GM19193 (cell line): ENCODE measurements around the gene CENPM.

Experiments used
- POLR2A ChIP-seq: IDR thresholded peaks from 4 replicates; pipeline ENCODE4 v1.6.1; 2011; ENCODE audit not compliant: insufficient read depth, insufficient read length; ENCODE audit errors: extremely low read depth

The CENPM gene

DNA sequence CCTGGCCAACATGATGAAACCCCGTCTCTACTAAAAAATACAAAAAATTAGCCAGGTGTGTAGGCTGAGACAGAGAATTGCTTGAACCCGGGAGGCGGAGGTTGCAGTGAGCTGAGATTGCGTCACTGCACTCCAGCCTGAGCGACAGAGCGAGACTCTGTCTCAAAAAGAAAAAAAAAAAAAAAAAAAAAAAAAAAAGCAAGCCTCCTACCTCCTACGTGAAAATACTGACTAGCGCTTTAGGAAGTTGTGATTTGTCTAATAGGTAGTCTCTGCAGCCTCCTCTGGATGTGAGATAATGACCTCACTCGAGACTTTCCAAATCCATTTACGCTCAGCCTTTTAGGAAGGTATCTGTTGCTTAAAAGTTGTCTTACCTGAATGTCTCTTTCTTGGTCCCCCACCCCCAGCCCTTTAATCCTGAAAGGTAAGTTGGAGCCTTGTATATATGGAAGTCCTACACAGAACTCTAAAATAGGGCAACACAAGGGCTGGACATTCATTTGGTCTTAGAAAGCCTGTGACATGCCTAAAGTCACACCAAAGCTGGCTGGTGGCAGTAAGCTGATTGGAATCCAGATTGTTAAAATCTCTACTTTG lies 27.8 kb upstream of the CENPM start:
- no peak for TF ChIP-seq POLR2A

DNA sequence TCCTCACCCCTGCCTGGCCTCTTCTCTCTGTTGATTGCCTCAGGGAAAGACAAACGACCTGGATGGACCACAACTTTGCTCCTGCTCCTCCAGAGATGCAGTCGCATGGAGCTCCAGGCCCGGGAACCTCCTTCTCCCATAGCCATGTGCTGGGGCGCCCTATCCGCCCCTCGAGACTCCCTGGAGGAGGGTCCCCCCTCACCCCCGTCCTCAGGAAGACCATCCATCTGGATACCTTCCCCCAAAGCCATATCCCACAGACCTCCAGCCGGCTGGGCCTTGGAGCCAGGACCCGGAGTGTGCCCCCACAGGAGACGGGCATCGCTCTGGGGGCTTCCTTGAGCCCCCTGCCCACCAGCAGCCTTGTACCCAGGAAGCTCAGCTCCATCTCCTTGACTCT lies 24.5 kb upstream of the CENPM start:
- no peak for TF ChIP-seq POLR2A

DNA sequence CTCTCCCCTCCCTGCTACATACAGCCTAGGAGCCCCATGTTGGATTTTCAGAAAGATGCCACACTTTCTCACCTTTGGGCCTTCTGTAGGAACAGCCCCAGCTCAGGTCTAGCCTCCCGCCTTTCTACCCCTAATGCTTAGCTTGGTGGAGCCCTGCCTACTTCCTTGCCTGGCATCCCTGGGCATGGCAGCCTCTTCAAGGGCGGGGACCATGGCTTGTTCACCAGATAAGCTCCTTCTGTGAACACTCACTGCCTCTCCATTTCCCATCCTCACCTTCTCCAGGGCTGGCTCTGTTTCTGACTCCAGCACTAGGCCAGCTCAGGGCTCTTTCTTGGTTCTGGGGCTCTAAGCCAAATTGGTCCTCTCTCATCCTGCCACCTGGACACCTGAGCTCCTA lies 23.6 kb upstream of the CENPM start:
- no peak for TF ChIP-seq POLR2A

DNA sequence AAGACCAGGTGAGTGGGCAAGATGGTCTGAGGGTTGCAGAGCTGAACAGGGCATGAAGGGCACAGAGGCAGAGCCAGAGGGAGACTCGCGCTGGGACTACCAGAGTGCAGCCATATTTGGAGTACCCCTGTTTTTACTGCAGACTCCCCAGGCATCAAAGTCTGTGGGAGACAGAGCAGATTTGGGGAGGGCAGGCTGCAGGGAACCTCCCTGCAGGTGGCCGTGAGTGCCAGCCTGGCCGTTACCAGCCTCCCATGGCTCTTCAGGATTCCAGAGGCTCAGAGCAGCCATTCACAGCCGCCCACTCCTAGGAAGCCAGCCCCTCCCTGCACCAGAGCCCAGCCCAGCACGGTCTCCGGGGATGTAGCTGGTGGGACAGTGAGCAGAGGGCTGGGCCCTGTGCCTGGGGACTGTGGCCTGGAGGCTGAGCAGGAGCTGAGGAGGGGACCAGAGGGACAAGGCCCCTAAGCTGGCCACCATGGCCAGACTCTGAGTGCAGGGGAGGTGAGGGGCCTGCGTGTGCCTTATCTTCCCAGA lies 22.2 kb upstream of the CENPM start, which contains the start of gene SEPTIN3:
Gene SEPTIN3, plus strand, starts transcription at position 334 of the 537 bp plus-strand sequence. CDS start 2,050 bp downstream, outside the sequence.
- no peak for TF ChIP-seq POLR2A

DNA sequence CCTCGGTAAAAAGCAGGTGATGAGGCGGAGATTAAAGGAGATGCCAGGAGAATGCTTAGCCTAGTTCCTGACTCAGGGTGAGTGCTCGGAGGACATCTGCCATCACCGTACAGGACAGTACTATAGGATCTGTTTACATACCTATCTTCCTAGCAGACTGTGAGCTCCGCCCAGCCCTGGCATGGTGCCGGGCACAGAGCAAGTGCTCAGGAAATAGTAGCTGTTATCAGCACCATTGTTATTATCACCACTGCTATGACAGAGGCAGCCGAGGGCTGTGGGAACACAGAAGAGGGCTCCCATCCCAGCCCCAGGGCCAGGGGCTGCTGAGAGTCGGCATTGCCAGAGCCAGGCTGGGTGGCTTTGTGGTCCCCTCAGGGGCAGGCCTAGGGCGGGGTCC lies 21.6 kb upstream of the CENPM start:
- no peak for TF ChIP-seq POLR2A

DNA sequence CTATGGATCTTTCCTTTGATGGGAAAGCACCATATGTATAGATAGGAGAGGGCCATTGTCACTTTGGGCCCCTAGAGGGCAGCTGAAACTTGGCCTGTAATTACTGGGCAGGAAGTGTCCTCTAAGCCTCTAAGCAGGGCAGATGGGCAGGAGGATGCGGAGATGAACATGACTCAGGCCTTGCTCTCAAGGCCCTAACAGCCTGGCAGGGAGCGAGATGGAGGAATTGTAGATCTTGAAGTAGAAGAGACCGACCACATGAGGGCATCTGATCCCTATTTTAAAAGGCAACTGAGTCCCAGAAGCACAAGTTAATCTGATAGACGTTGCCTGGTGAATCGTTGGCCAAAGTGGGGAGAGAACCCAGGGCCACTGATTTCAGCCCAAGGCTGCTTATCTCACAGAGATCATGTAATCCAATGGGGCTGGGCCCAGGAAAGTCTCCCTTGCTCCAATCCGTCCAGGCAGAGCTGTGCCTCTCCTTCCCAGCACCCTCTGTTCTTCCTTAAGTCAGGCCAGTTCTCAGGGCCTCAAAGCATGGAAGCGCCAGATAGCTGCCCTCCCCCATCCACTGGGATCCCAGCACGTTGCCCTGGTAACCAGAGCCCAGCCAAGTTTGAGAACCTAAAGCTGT lies 19.8 kb upstream of the CENPM start:
- no peak for TF ChIP-seq POLR2A

DNA sequence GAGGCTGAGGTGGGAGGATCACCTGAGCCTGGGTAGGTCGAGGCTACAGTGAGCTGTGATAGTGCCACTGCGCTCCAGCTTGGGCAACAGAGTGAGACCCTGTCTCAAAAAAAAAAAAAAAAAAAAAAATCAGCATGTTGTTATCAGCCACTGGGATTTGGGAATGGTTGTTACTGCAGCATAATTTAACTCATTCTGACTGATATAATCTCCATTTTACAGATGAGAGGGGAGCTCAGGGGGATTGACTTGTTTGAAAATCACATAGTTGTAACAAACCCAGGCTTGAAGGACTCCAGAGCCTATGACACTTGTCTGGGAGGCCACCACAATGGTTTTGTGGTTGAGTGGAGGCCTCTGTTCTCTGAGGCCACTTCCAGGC lies 19.3 kb upstream of the CENPM start:
- TF ChIP-seq POLR2A: no peak

DNA sequence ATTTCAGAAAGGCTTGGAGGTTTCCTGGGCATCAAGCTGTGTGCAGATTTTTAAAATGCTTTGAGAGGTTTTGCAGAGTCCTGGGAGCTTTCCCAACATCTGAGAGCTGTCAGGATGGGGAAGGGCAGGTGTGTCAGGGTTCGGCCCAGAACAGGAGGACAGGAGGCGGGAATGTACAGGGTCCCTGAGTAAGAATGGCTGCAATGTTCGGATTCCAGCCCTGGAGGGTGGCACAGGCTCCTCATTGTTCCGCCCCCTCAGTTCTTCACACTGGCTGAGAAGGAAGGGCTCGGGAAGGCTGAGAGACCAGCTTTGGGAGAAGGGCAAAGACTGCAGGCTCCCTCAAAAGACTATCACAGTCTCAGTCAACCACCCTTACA lies 17.1 kb upstream of the CENPM start:
- TF ChIP-seq POLR2A: no peak

DNA sequence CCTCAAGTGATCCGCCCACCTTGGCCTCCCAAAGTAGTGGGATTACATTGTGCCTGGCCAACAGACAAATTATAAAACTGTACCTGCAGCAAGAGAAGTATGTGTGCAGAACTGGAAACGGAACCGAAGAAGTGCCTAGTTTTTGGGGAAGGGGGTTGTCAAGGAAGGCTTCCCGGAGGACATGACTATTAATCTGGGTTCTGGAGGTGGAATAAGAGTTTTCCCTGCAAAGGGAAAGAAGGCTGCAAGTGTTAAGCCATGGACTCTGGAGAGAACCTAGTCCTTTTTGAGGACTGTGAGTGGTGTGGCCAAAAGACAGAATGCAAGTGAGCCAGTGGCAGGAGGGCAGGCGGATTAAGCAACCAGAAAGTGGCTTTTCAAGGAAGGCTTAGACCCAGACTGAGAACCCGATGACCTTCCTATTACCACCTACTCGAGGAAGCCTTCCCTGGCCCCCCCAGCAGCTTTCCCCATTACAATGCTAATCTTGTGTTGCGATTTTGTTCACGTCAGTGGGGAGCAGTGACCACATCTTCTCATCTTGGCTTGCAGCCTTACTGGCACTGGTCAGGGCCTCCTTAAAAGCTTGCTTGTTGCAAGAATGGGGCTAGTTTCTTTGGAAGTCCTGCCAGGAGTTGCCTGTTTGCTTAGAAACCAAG lies 16.6 kb upstream of the CENPM start:
- no peak for TF ChIP-seq POLR2A

DNA sequence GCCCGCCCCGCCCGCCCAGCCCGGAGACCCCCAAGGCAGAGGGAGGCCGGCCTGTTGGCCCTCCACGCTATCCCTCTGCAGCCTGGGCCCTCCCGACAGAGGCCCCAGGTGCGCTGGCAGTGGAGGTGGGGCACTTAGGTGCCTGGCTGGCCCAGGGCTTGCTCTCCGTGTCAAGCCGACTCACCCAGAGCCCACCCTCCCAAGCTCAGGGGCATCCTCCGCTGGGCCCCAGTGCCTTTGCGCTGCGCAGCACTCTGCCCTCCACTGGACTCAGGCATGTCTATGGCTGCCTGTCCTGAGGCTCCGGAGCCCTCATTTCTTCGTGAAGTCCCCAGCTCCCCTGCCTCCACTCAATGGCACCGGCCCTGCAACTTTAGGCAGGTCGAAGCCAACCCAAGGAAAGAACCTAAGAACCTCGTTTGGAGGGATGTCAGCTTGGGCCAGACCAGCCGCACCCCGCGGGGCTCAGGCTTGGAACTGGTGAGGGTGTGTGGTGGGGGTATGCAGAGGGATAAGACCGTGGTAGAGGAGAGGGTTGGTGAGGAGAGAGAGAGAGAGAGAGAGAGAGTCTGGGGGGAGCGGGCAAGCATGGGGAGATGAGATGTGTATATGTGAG lies 11.1 kb upstream of the CENPM start:
- no peak for TF ChIP-seq POLR2A

DNA sequence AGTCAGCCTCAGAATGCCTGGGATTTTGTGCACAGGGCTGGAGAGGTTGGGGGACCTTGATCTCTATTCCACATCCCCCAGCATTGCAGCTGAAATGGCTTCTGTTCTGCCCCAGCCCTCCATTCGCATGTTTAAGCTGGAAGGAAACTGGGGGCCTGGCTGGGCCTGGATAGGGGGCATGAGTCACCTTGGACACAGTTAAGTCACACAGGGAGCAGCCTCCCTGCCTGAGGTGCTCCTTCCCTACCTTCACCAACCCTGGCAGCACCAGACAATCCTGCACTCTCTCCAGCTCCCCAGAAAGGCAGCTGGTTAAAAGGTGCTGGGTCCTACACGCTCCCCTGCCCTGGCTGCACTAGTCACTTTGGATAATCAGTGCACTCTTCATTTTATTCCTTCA lies 5.8 kb upstream of the CENPM start:
- TF ChIP-seq POLR2A: no peak

DNA sequence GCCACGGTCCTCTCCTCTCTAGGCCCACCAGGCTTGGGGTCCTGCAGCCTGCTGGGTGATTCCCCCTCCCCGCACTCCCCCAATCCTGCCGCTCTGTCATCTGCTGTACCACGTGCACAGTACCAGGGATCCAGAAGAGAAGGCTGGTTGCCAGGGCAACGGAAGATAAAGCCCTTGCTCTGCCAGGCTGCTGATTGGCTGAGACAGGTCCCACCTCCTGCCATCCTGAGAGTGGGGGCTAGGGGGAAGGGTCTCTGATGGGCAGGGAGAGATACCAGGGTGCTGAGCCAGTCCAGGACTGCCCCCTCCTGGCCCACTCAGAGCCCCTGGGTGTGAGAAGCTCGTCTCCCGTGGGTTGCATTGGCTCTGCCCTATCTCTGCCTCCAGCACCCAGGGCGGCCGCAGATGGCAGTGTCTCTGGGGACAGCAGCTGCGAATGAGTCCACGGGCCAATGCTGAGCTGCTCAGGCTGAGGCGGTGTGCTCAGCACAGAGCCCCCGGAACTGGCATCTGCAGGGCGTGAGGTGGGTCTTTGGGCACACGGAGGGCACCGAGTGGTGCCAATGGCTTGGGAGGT lies 5.0 kb upstream of the CENPM start, which contains the start of gene SMIM45:
Gene SMIM45, plus strand, starts transcription at position 253 of the 577 bp plus-strand sequence.
- TF ChIP-seq POLR2A: no peak

DNA sequence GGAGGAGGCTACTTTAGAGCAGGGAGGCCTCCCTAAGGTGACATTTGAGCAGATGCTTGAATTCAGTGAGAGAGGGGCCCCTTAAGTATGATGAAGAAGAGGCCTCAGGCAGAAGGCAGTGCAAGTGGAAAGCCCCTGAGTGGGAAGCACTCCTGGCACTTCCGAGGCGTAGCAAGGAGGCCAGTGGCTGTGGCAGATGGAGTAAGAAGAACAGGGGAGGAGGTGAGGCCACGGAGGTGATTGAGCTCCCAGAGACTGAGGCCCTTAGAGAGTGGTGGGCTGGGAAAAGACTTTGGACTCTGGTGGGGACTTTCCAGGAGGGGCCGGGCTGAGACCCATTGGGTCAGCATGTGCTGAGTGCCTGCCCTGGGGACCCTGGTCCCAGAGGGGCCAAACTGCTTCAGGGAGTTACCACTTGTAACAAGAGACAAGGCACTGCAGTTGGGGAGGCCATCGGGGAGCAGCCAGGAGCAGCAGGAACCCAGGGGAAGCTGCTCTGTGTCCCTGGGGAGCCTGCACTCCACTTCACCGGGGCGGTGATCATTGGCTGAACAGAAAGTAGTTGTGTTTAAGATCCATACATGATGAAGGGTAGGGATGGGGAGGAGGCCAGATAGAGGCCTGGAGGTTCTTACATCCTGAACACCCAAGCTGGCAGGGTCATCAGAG lies 2.5 kb upstream of the CENPM start:
- TF ChIP-seq POLR2A: peak; percentile 44

DNA sequence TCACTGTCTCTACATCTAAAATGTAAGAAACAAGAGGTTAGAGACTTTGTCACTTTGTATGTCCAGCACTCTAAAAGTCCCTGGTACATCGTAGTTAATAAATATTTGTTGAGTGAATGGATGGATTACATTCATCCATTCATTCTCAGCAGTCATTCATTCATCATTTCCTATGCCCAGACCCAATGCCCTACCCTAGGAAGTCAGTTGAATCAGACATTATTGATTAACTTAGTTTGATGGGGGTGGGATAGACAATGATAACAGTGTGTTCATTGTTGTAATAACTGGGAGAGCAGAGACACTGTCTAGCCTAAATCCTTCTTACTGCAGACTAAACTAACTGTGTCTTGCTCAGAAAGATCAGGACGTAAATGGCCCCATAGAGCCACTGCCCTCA lies 1.2 kb upstream of the CENPM start:
- no peak for TF ChIP-seq POLR2A

DNA sequence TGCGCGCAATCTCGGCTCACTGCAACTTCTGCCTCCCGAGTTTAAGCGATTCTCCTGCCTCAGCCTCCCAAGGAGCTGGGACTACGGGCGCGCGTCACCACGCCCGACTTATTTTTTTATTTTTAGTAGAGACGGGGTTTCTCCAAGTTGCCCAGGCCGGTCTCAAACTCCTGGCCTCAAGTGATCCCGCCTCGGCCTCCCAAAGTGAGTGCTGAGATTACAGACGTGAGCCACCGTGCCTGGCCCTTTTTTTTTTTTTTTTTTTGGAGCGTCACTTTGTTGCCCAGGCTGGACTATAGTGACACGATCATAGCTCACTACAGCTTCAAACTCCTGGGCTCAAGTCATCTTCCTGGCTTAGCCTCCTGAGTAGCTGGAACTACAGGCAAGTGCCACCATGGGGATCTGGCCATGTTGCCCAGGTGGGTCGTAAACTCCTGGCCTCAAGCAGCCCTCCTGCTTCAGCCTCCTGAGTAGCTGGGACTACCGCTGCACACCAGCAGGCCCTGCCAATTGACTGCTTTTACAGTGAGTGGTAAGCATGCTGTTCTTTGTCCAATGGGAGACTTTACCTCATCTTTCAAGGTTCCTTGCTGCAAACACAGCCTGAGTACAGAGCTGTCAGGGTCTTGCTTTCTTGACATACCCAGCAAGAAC lies 600 bp upstream of the CENPM start:
- TF ChIP-seq POLR2A: no peak

DNA sequence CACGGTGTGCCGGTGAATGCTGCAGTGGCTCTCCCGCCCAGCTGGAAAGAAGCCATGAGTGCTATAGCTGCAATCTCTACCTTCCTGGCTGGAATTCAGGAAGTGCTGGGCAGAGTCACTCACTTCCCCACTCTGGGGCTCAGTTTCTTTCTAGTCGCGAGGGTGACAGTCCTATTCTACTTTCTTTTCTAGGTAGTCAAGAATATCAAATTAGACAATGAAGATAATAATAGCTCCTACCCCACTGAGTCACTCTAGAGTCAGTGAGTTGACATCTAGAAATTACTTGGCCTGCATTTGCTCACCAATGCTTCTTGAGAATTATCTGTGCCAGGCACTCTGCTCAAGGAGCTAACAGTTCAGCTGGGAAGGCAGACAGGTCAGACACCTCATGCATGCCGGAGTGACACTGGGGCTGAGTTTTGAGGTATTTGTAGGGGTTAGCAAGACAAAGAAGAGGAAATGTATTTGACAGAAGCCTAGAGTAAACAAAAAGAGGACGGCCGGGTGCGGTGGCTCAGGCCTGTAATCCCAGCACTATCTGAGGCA lies 3.2 kb downstream of the CENPM start:
- no peak for TF ChIP-seq POLR2A
